Neuronal stem cell (in vitro differentiated cells): Measurements from ENCODE around the gene PNLDC1.

Experiments
- DNase-seq: peaks from one replicate; pipeline ENCODE4 v3.0.0-alpha.2; 2013; ENCODE audit warnings: low spot score
- H2AFZ ChIP-seq: one replicate; pipeline ENCODE4 v1.6.1; 2013; ENCODE audit warnings: mild to moderate bottlenecking, low read length, inconsistent platforms
- H2AK5ac ChIP-seq: 2 replicates; pipeline ENCODE4 v1.6.1; 2013; ENCODE audit warnings: low read depth, mild to moderate bottlenecking, inconsistent platforms, low read length, moderate library complexity, mixed read lengths
- H2BK120ac ChIP-seq: 2 replicates; pipeline ENCODE4 v1.6.1; 2013; ENCODE audit warnings: low read depth, mild to moderate bottlenecking, inconsistent platforms, low read length, moderate library complexity, mixed read lengths
- H2BK12ac ChIP-seq: one replicate; pipeline ENCODE4 v1.6.1; 2013; ENCODE audit warnings: low read length, inconsistent platforms
- H2BK15ac ChIP-seq: 2 replicates; pipeline ENCODE4 v1.6.1; 2013; ENCODE audit warnings: mild to moderate bottlenecking, low read length, inconsistent platforms, mixed read lengths
- H2BK5ac ChIP-seq: one replicate; pipeline ENCODE4 v1.6.1; 2013; ENCODE audit warnings: inconsistent platforms, mild to moderate bottlenecking, low read length, moderate library complexity
- H3K14ac ChIP-seq: one replicate; pipeline ENCODE4 v1.6.1; 2013; ENCODE audit warnings: low read length, inconsistent platforms
- H3K18ac ChIP-seq: 2 replicates; pipeline ENCODE4 v1.6.1; 2013; ENCODE audit warnings: low read length, inconsistent platforms
- H3K23ac ChIP-seq: 2 replicates; pipeline ENCODE4 v1.6.1; 2013; ENCODE audit warnings: low read depth, mild to moderate bottlenecking, mixed read lengths, low read length, inconsistent platforms; ENCODE audit not compliant: poor library complexity
- H3K27ac ChIP-seq: replicated peaks from 3 replicates; pipeline ENCODE4 v1.5.1; 2013; ENCODE audit warnings: low read length, inconsistent platforms
- H3K27me3 ChIP-seq, 3 experiments: 2 replicates each; pipeline ENCODE4 v1.6.1; 2013; ENCODE audit warnings: low read length in 3 of 3, mild to moderate bottlenecking in 2 of 3, inconsistent platforms in 1 of 3, low read depth in 1 of 3, mixed read lengths in 1 of 3, moderate library complexity in 1 of 3; ENCODE audit not compliant: control insufficient read depth in 3 of 3, insufficient read depth in 3 of 3
- H3K36me3 ChIP-seq, 2 donors: replicated peaks in 1 of 2; 2 replicates each; pipeline ENCODE4 v1.6.1; 2013; ENCODE audit warnings: low read length in 2 of 2; ENCODE audit not compliant: control insufficient read depth in 2 of 2, insufficient read depth in 2 of 2
- H3K4ac ChIP-seq: 2 replicates; pipeline ENCODE4 v1.6.1; 2013; ENCODE audit warnings: inconsistent platforms, mild to moderate bottlenecking, low read length, moderate library complexity
- H3K4me1 ChIP-seq, 2 donors: 1 replicate in 1 of 2; 2 replicates in 1 of 2; pipeline ENCODE4 v1.6.1; 2013; ENCODE audit warnings: low read length in 2 of 2, low read depth in 1 of 2; ENCODE audit not compliant: control insufficient read depth in 2 of 2, insufficient read depth in 1 of 2
- H3K4me2 ChIP-seq: one replicate; pipeline ENCODE4 v1.6.1; 2013; ENCODE audit warnings: mild to moderate bottlenecking, low read length, inconsistent platforms; ENCODE audit not compliant: insufficient read depth, poor library complexity, severe bottlenecking
- H3K4me3 ChIP-seq, 2 donors: 2 replicates each; pipeline ENCODE4 v1.5.1; 2013; ENCODE audit warnings: low read length in 2 of 2, mild to moderate bottlenecking in 2 of 2, inconsistent platforms in 1 of 2, moderate library complexity in 1 of 2
- H3K79me1 ChIP-seq: one replicate; pipeline ENCODE4 v1.6.1; 2013; ENCODE audit warnings: low read depth, mild to moderate bottlenecking, inconsistent platforms, low read length, moderate library complexity
- H3K9ac ChIP-seq: one replicate; pipeline ENCODE4 v1.6.1; 2013; ENCODE audit warnings: mild to moderate bottlenecking, low read depth, low read length, inconsistent platforms; ENCODE audit not compliant: poor library complexity
- H3K9me3 ChIP-seq, 2 donors: replicated peaks in 1 of 2; 2 replicates each; pipeline versions ENCODE3 to v1.6.1; 2013; ENCODE audit warnings: low read length in 2 of 2, mild to moderate bottlenecking in 2 of 2, inconsistent platforms in 1 of 2, low read depth in 1 of 2, mixed read lengths in 1 of 2, moderate library complexity in 1 of 2; ENCODE audit not compliant: control insufficient read depth in 2 of 2, insufficient read depth in 1 of 2
- H4K8ac ChIP-seq: one replicate; pipeline ENCODE4 v1.6.1; 2013; ENCODE audit warnings: low read depth, mild to moderate bottlenecking, inconsistent platforms, low read length, moderate library complexity
- H4K91ac ChIP-seq: one replicate; pipeline ENCODE4 v1.6.1; 2013; ENCODE audit warnings: low read length, low read depth, mild to moderate bottlenecking, inconsistent platforms; ENCODE audit not compliant: poor library complexity
- WGBS, 2 donors: extraction: QIAGEN DNeasy Blood & Tissue Kit; methylation state at CpG; one replicate each; pipeline ENCODE4 v1.1.7; 2013; ENCODE audit warnings: missing lambda C conversion rate in 2 of 2, mixed read lengths in 1 of 2; ENCODE audit not compliant: insufficient read length in 2 of 2, insufficient replicate concordance in 1 of 2; ENCODE audit errors: extremely low coverage in 2 of 2; 5-methylcytosine and 5-hydroxymethylcytosine counted together

Gene PNLDC1

GRCh38 chr6:159804504-159804903 lies 4.4 kb downstream of the PNLDC1 start:
- H3K27me3 ChIP-seq, result no peaks in the 10 kb centered on the region
- H3K23ac ChIP-seq, result no peak overlapping the region
- no CpG with 5 or more reads among the region's 10 CpGs for WGBS, 2 donors
- H3K36me3 ChIP-seq, result peaks cover 0 to 5% of the 10 kb centered on the region in 2 donors
- no peaks in the 10 kb centered on the region for H3K9me3 ChIP-seq
- no peak overlapping the region for H3K4me2 ChIP-seq
- no peaks in the 10 kb centered on the region for H3K4me1 ChIP-seq
- H3K4me3 ChIP-seq, result no peak overlapping the region
- no peak overlapping the region for H2AK5ac ChIP-seq
- H2BK12ac ChIP-seq, result no peak overlapping the region
- H3K14ac ChIP-seq, result no peak overlapping the region
- no peak overlapping the region for H4K91ac ChIP-seq
- H3K27ac ChIP-seq, result no peak overlapping the region
- no peak overlapping the region for H2AFZ ChIP-seq
- no peak overlapping the region for H2BK15ac ChIP-seq
- no peaks in the 10 kb centered on the region for H3K79me1 ChIP-seq
- no peak for DNase-seq
- no peak overlapping the region for H2BK120ac ChIP-seq
- H3K9ac ChIP-seq, result no peak overlapping the region
- no peak overlapping the region for H3K4ac ChIP-seq
- no peak overlapping the region for H4K8ac ChIP-seq
- peak overlapping the region; percentile 89 for H2BK5ac ChIP-seq
- no peak overlapping the region for H3K18ac ChIP-seq

- Histone ChIP-seq H3K14ac (no peak overlapping the region), H2AFZ (no peak overlapping the region), H2AK5ac (no peak overlapping the region), H3K36me3 (no peaks in the 10 kb centered on the region), H2BK15ac (no peak overlapping the region), H3K4me2 (no peak overlapping the region), H3K27me3 (no peaks in the 10 kb centered on the region), H3K23ac (no peak overlapping the region), H3K4ac (no peak overlapping the region), H3K18ac (no peak overlapping the region), H2BK120ac (no peak overlapping the region), H3K9me3 (no peaks in the 10 kb centered on the region), H2BK5ac (no peak overlapping the region), H3K27ac (no peak overlapping the region), H2BK12ac (no peak overlapping the region), H3K79me1 (no peaks in the 10 kb centered on the region), H3K4me1 (peaks cover 0 to 2% of the 10 kb centered on the region in 2 donors), H3K4me3 (no peak overlapping the region), H4K91ac (no peak overlapping the region), H3K9ac (no peak overlapping the region), H4K8ac (no peak overlapping the region)
- no CpG with 5 or more reads among the region's 6 CpGs for WGBS, 2 donors
- no peak for DNase-seq
These were observed 5.5 kb downstream of the PNLDC1 start for GRCh38 chr6:159805440-159806020.

GRCh38 chr6:159806021-159806458 lies 6.0 kb downstream of the PNLDC1 start:
- Histone ChIP-seq H4K8ac (no peak overlapping the region), H3K4me3 (no peak overlapping the region), H3K18ac (no peak overlapping the region), H2AFZ (no peak overlapping the region), H3K4me2 (no peak overlapping the region), H3K14ac (no peak overlapping the region), H3K79me1 (no peaks in the 10 kb centered on the region), H3K27me3 (no peaks in the 10 kb centered on the region), H2BK12ac (no peak overlapping the region), H3K9ac (no peak overlapping the region), H3K4me1 (peaks cover 2 to 6% of the 10 kb centered on the region in 2 donors), H2BK5ac (no peak overlapping the region), H2BK120ac (no peak overlapping the region), H3K36me3 (no peaks in the 10 kb centered on the region), H4K91ac (no peak overlapping the region), H2AK5ac (no peak overlapping the region), H2BK15ac (no peak overlapping the region), H3K9me3 (no peaks in the 10 kb centered on the region), H3K23ac (no peak overlapping the region), H3K4ac (no peak overlapping the region), H3K27ac (no peak overlapping the region)
- DNase-seq, result no peak
- no CpG with 5 or more reads among the region's 9 CpGs for WGBS, 2 donors

- Histone ChIP-seq H2AFZ (no peak overlapping the region), H2AK5ac (no peak overlapping the region), H4K91ac (no peak overlapping the region), H3K4me3 (no peak overlapping the region), H3K18ac (no peak overlapping the region), H3K4ac (no peak overlapping the region), H3K14ac (no peak overlapping the region), H2BK12ac (no peak overlapping the region), H2BK15ac (no peak overlapping the region), H3K79me1 (no peaks in the 10 kb centered on the region), H2BK120ac (no peak overlapping the region), H2BK5ac (no peak overlapping the region), H3K9me3 (no peaks in the 10 kb centered on the region), H3K36me3 (no peaks in the 10 kb centered on the region), H3K4me1 (peaks cover 2 to 6% of the 10 kb centered on the region in 2 donors), H4K8ac (no peak overlapping the region), H3K27ac (no peak overlapping the region), H3K23ac (no peak overlapping the region), H3K4me2 (no peak overlapping the region), H3K27me3 (no peaks in the 10 kb centered on the region), H3K9ac (no peak overlapping the region)
- WGBS, 2 donors, result no CpG with 5 or more reads among the region's 5 CpGs
- no peak for DNase-seq
These were observed 7.2 kb downstream of the PNLDC1 start for GRCh38 chr6:159807150-159807858.
